ENCODE results near the gene SRRM4.

DNA sequence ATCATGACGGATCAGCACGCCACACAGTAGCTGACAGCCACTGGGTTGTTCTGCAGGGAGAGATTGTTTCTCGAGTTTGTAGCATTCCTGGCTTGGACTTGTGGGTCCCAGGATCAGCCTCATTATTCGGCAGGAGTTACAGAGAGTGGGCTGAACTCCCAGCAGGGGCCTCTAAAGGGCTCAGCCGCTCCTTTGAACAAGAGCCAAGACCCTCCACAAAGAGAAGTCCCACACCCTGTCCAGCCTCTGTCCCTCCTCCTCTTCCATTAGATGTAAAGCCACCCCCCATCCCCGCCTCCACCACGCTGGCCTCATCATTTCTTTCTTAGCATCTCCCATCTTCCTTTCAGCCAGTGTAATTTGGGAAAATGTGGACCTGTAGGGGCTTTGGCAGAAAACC, 100.7 kb downstream of the SRRM4 start:
- TF ChIP-seq POLR2A (IDR thresholded peaks at IDR 0.05; ENCODE audit: low read depth, low read length), result no peak
- no peak for TF ChIP-seq GABPA (IDR thresholded peaks at IDR 0.05; ENCODE audit: low read depth)
- no peak for TF ChIP-seq SRF (IDR thresholded peaks at IDR 0.05; ENCODE audit: low read depth in 2 of 2, low read length in 2 of 2)
- TF ChIP-seq, protein P1, sequence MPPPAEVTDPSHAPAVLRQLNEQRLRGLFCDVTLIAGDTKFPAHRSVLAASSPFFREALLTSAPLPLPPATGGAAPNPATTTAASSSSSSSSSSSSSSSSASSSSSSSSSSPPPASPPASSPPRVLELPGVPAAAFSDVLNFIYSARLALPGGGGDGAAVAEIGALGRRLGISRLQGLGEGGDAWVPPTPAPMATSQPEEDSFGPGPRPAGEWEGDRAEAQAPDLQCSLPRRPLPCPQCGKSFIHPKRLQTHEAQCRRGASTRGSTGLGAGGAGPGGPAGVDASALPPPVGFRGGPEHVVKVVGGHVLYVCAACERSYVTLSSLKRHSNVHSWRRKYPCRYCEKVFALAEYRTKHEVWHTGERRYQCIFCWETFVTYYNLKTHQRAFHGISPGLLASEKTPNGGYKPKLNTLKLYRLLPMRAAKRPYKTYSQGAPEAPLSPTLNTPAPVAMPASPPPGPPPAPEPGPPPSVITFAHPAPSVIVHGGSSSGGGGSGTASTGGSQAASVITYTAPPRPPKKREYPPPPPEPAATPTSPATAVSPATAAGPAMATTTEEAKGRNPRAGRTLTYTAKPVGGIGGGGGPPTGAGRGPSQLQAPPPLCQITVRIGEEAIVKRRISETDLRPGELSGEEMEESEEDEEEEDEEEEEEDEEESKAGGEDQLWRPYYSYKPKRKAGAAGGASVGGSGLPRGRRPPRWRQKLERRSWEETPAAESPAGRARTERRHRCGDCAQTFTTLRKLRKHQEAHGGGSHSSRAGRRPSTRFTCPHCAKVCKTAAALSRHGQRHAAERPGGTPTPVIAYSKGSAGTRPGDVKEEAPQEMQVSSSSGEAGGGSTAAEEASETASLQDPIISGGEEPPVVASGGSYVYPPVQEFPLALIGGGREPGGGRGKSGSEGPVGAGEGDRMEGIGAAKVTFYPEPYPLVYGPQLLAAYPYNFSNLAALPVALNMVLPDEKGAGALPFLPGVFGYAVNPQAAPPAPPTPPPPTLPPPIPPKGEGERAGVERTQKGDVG (CRISPR knock-in tag; IDR thresholded peaks at IDR 0.05), result no peak
- TF ChIP-seq SMARCA5 (IDR thresholded peaks at IDR 0.05), result no peak
